ENCODE results near the gene STEAP4. TPM values are rescaled to one million over a fixed set of nuclear protein-coding genes. Genes with fewer than 3 reads are reported as not detected.

Gene STEAP4
- total and polyA plus RNA-seq, 2 of the 13 experiments (the other 11 are each of a cell fraction or from before 2014, with no cell fraction given), result not detected

- Histone ChIP-seq H3K27ac (ENCODE audit: extremely low read length, insufficient read depth, low read length) (no peak overlapping the region), H3K9ac (ENCODE audit: insufficient read depth, low read depth, low read length) (no peak overlapping the region), H3K79me2 (ENCODE audit: insufficient read depth, low read length) (no peaks in the 10 kb centered on the region), H3K36me3 (replicated peaks in 1 of 2; ENCODE audit: control insufficient read depth in 1 of 2, insufficient read depth in 2 of 2, low read length in 2 of 2) (no peaks in the 10 kb centered on the region), H4K20me1 (ENCODE audit: insufficient read depth, low read length) (no peaks in the 10 kb centered on the region), H3K27me3 (ENCODE audit: control insufficient read depth in 1 of 2, insufficient read depth in 2 of 2, low read length in 2 of 2) (no peaks in the 10 kb centered on the region), H3K4me3 (replicated peaks in 1 of 3; ENCODE audit: insufficient read depth in 1 of 3, low read depth in 2 of 3, low read length in 3 of 3) (no peak overlapping the region), H3K4me2 (ENCODE audit: low read depth, low read length) (no peak overlapping the region), H3K4me1 (ENCODE audit: insufficient read depth, low read length) (peaks cover 2% of the 10 kb centered on the region), H3K9me3 (ENCODE audit: low read length) (peaks cover 14% of the 10 kb centered on the region; the same call in 1 of the 2 replicates), H2AFZ (ENCODE audit: low read length) (no peak overlapping the region)
- DNase-seq (ENCODE audit: low spot score), result no peak
- ATAC-seq, result no peak
- CTCF ChIA-PET (ENCODE audit: low intra/inter-chr PET ratio, low total read pairs), result no interaction called here
- no TSS peak for BruUV-seq (replicated peaks)
- no peak for TF ChIP-seq ZNF460 (CRISPR knock-in tag; IDR thresholded peaks at IDR 0.05; ENCODE audit: borderline replicate concordance)
- no peak for TF ChIP-seq LCORL (IDR thresholded peaks at IDR 0.05)
- no peak for TF ChIP-seq LCORL (CRISPR knock-in tag; IDR thresholded peaks at IDR 0.05)
- intact Hi-C loops (cut with micrococcal nuclease; ENCODE audit: unreplicated experiment), result no loop called here
- POLR2A ChIA-PET, result no interaction called here
- in situ Hi-C loops (cut with HindIII; ENCODE audit: extremely low pct_ligation_motif_present, low pct_unique_long_range_greater_than_20kb), result no loop called here
- FAIRE-seq, result no peak
Observed at GRCh38 chr7:88256906-88257305, 49.8 kb downstream of the STEAP4 start.

- no TSS peak for BruUV-seq (replicated peaks)
- no peak overlapping the region for H2AFZ ChIP-seq (ENCODE audit: low read length)
- no peak for ATAC-seq
- 0% methylated on average over 1 of the region's 2 CpGs for WGBS (ENCODE audit: low lambda C conversion rate)
- no peaks in the 10 kb centered on the region for H4K20me1 ChIP-seq (ENCODE audit: insufficient read depth, low read length)
- H3K4me1 ChIP-seq (ENCODE audit: insufficient read depth, low read length), result no peaks in the 10 kb centered on the region
- peak; percentile 3 for DNase-seq (ENCODE audit: low spot score)
- FAIRE-seq, result no peak
- H3K27me3 ChIP-seq (ENCODE audit: control insufficient read depth in 1 of 2, insufficient read depth in 2 of 2, low read length in 2 of 2), result no peaks in the 10 kb centered on the region
- in situ Hi-C loops (cut with HindIII; ENCODE audit: extremely low pct_ligation_motif_present, low pct_unique_long_range_greater_than_20kb), result no loop called here
- no peaks in the 10 kb centered on the region for H3K36me3 ChIP-seq (replicated peaks in 1 of 2; ENCODE audit: control insufficient read depth in 1 of 2, insufficient read depth in 2 of 2, low read length in 2 of 2)
- no peaks in the 10 kb centered on the region for H3K79me2 ChIP-seq (ENCODE audit: insufficient read depth, low read length)
- no peak overlapping the region for H3K27ac ChIP-seq (ENCODE audit: extremely low read length, insufficient read depth, low read length)
- H3K4me3 ChIP-seq (replicated peaks in 1 of 3; ENCODE audit: insufficient read depth in 1 of 3, low read depth in 2 of 3, low read length in 3 of 3), result no peak overlapping the region
- intact Hi-C loops (cut with micrococcal nuclease; ENCODE audit: unreplicated experiment), result no loop called here
- CTCF ChIA-PET (ENCODE audit: low intra/inter-chr PET ratio, low total read pairs), result no interaction called here
- H3K9me3 ChIP-seq (ENCODE audit: low read length), result peaks cover 14% of the 10 kb centered on the region; the same call in 1 of the 2 replicates
- no peak overlapping the region for H3K9ac ChIP-seq (ENCODE audit: insufficient read depth, low read depth, low read length)
- POLR2A ChIA-PET, result no interaction called here
- no peak overlapping the region for H3K4me2 ChIP-seq (ENCODE audit: low read depth, low read length)
- no peak for TF ChIP-seq ATF7-NPFF (CRISPR knock-in tag; IDR thresholded peaks at IDR 0.05; ENCODE audit: low read depth)
- no peak for TF ChIP-seq ZNF317 (CRISPR knock-in tag; IDR thresholded peaks at IDR 0.05)
- peak; percentile 21 to 71; a peak in 3 of 4 replicates for TF ChIP-seq MAFK (conservative IDR thresholded peaks at IDR 0.05 in 1 of 2, IDR thresholded peaks at IDR 0.05 in 1 of 2; ENCODE audit: low read length in 2 of 2)
- no peak for TF ChIP-seq CSRNP1 (CRISPR knock-in tag; IDR thresholded peaks at IDR 0.05)
- no peak for TF ChIP-seq HOXA9 (CRISPR knock-in tag; IDR thresholded peaks at IDR 0.05; ENCODE audit: borderline replicate concordance)
- TF ChIP-seq MAFF (IDR thresholded peaks at IDR 0.05; ENCODE audit: low read depth, low read length), result peak; percentile 46
- no peak for TF ChIP-seq ZNF510 (CRISPR knock-in tag; IDR thresholded peaks at IDR 0.05; ENCODE audit: low read depth)
- no peak for TF ChIP-seq ZNF501 (CRISPR knock-in tag; IDR thresholded peaks at IDR 0.05)
Observed at GRCh38 chr7:88254721-88255424, 51.8 kb downstream of the STEAP4 start.
